ENCODE measurements around the gene PTCH2.

PTCH2 gene

GRCh38 chr1:44807364-44808062, 35.5 kb downstream of the PTCH2 start (continued):
- no peak for TF ChIP-seq ZBTB6 (tag by site-specific recombination; IDR thresholded peaks at IDR 0.05)
- TF ChIP-seq BCL6B (tag by site-specific recombination; IDR thresholded peaks at IDR 0.05) = no peak
- no peak for TF ChIP-seq ELK4 (IDR thresholded peaks at IDR 0.05; ENCODE audit: borderline replicate concordance, low read depth, low read length)
- TF ChIP-seq ZBTB1 (tag by site-specific recombination; IDR thresholded peaks at IDR 0.05) = no peak
- TF ChIP-seq REST (tag by site-specific recombination; IDR thresholded peaks at IDR 0.05) = no peak
- TF ChIP-seq SCRT1 (tag by site-specific recombination; IDR thresholded peaks at IDR 0.05; ENCODE audit: borderline replicate concordance) = no peak
- TF ChIP-seq SP3 (tag by site-specific recombination; IDR thresholded peaks at IDR 0.05) = no peak
- TF ChIP-seq ZBTB48 (tag by site-specific recombination; IDR thresholded peaks at IDR 0.05) = 0 out of 2 replicates have a peak, but pooled peaks have one; percentile 8
- peak; percentile 51 for TF ChIP-seq ZNF518A (tag by site-specific recombination; conservative IDR thresholded peaks at IDR 0.05; ENCODE audit: low read depth)
- no peak for TF ChIP-seq ZNF510 (tag by site-specific recombination; IDR thresholded peaks at IDR 0.05; ENCODE audit: insufficient replicate concordance)
- no peak for TF ChIP-seq ZNF350 (tag by site-specific recombination; IDR thresholded peaks at IDR 0.05)
- TF ChIP-seq ZBTB44 (tag by site-specific recombination; IDR thresholded peaks at IDR 0.05) = no peak
- peak; percentile 99 for TF ChIP-seq ZFP69B (tag by site-specific recombination; IDR thresholded peaks at IDR 0.05)
- TF ChIP-seq YY2 (tag by site-specific recombination; IDR thresholded peaks at IDR 0.05) = no peak
- TF ChIP-seq ZNF560 (tag by site-specific recombination; IDR thresholded peaks at IDR 0.05; ENCODE audit: borderline replicate concordance) = no peak
- no peak for TF ChIP-seq ZNF473 (tag by site-specific recombination; IDR thresholded peaks at IDR 0.05)
- TF ChIP-seq PRDM2 (tag by site-specific recombination; IDR thresholded peaks at IDR 0.05; ENCODE audit: borderline replicate concordance) = no peak
- 0 out of 2 replicates have a peak, but pooled peaks have one; percentile 11 for TF ChIP-seq BCL11B (tag by site-specific recombination; IDR thresholded peaks at IDR 0.05; ENCODE audit: low read depth)

Measured in HEK293 (cell line).